ENCODE data around the gene NFKBIL1. TPM values are rescaled to one million over a fixed set of nuclear protein-coding genes. Genes with fewer than 3 reads are reported as not detected.
"Not testable (repeated sequence)": the region's sequence is repeated elsewhere in the genome, so short reads cannot be mapped to it uniquely, and the experiment has no call there.

NFKBIL1 gene
- total and polyA plus RNA-seq, 10 of the 15 experiments (the other 5 are each of a cell fraction or from before 2014, with no cell fraction given): 0.19 to 15.1 (median 7.0) TPM

GRCh38 chr6:31498748-31499147 lies 48.7 kb upstream of the NFKBIL1 start:
- ChIA-PET POLR2A (interaction anchor here (0.6 to 1.2 kb wide), 2 partner anchors 10 to 99 kb away, joined by 4 to 6 read pairs; no protein-coding TSS in a partner anchor), CTCF (interaction anchor here (0.5 to 7.0 kb wide), 2 partner anchors 42 to 190 kb away, joined by 3 to 100 read pairs; partner anchors contain the start of gene DDX39B), RAD21 (ENCODE audit: unreplicated experiment) (interaction anchor here (5.7 kb wide), 1 partner anchor 42 kb away, joined by 72 read pairs; the partner anchor contains the start of gene DDX39B), SMC1A (ENCODE audit: uncharacterized antibody, unreplicated experiment) (interaction anchor here (0.9 kb wide), 1 partner anchor 99 kb away, joined by 3 read pairs; no protein-coding TSS in a partner anchor)
- H3K36me3 ChIP-seq (ENCODE audit: control insufficient read depth in 2 of 2, insufficient read depth in 2 of 2, low read length in 1 of 2): no peaks in the 10 kb centered on the region
- H3K4me2 ChIP-seq (ENCODE audit: control insufficient read depth, insufficient read depth): peak overlapping the region; percentile 69; the same call in 1 of the 2 replicates
- H3K27me3 ChIP-seq (replicated peaks in 1 of 2; ENCODE audit: control insufficient read depth in 2 of 2, insufficient read depth in 2 of 2, low read length in 1 of 2): no peaks in the 10 kb centered on the region
- H2AFZ ChIP-seq (ENCODE audit: control insufficient read depth, low read depth, low read length): no peak overlapping the region
- peak overlapping the region; percentile 65 for H3K4me3 ChIP-seq
- DNase-seq (ENCODE audit: low read depth, low spot score) (no peak), FAIRE-seq (no peak), ATAC-seq (no peak)
- peaks cover 92% of the 10 kb centered on the region for H3K79me2 ChIP-seq (ENCODE audit: control insufficient read depth, insufficient read depth, low read length)
- no TSS peak for BruUV-seq (replicated peaks)
- TF ChIP-seq KLF5 (IDR thresholded peaks at IDR 0.05; ENCODE audit: partially characterized antibody) (no peak), SRF (IDR thresholded peaks at IDR 0.05; ENCODE audit: low read depth in 2 of 2, low read length in 2 of 2) (no peak), ZNF217 (IDR thresholded peaks at IDR 0.05) (no peak), SKIL (IDR thresholded peaks at IDR 0.05; ENCODE audit: low read depth, poor library complexity, severe bottlenecking) (no peak), PAX8 (IDR thresholded peaks at IDR 0.05) (no peak)
- intact Hi-C loops (cut with micrococcal nuclease; ENCODE audit: unreplicated experiment) (loop anchor here (5.0 kb wide), 1 partner anchor 119 kb away; the partner anchor contains the start of gene AIF1), in situ Hi-C loops (cut with MboI) (no loop called here)
- H3K27ac ChIP-seq (ENCODE audit: control insufficient read depth, insufficient read depth): no peak overlapping the region
- H3K9me3 ChIP-seq (replicated peaks; ENCODE audit: control insufficient read depth, insufficient read depth, low read length): no peaks in the 10 kb centered on the region
- no peaks in the 10 kb centered on the region for H4K20me1 ChIP-seq (ENCODE audit: control insufficient read depth, insufficient read depth)
- H3K9ac ChIP-seq (ENCODE audit: control insufficient read depth, insufficient read depth, low read length): peak overlapping the region; percentile 28; the same call in 1 of the 2 replicates
- H3K4me1 ChIP-seq (ENCODE audit: control insufficient read depth, insufficient read depth, low read length): 0 out of 2 replicates have a peak, but pooled peaks cover 2% of the 10 kb centered on the region
- 39% methylated on average over 21 of the region's 21 CpGs for WGBS (ENCODE audit: insufficient coverage, insufficient replicate concordance, low lambda C conversion rate, missing lambda C conversion rate)

- 100% methylated on average over 1 of the region's 2 CpGs for WGBS (ENCODE audit: insufficient coverage, insufficient replicate concordance, low lambda C conversion rate, missing lambda C conversion rate)
- H3K79me2 ChIP-seq (ENCODE audit: control insufficient read depth, insufficient read depth, low read length): peaks cover 91% of the 10 kb centered on the region
- H3K27ac ChIP-seq (ENCODE audit: control insufficient read depth, insufficient read depth); DNase-seq (ENCODE audit: low read depth, low spot score); H4K20me1 ChIP-seq (ENCODE audit: control insufficient read depth, insufficient read depth); CTCF ChIA-PET; H3K4me2 ChIP-seq (ENCODE audit: control insufficient read depth, insufficient read depth); ATAC-seq; SMC1A ChIA-PET (ENCODE audit: uncharacterized antibody, unreplicated experiment); in situ Hi-C loops (cut with MboI); BruUV-seq (replicated peaks); H2AFZ ChIP-seq (ENCODE audit: control insufficient read depth, low read depth, low read length); H3K9ac ChIP-seq (ENCODE audit: control insufficient read depth, insufficient read depth, low read length); H3K36me3 ChIP-seq (ENCODE audit: control insufficient read depth in 2 of 2, insufficient read depth in 2 of 2, low read length in 1 of 2); H3K4me3 ChIP-seq; H3K27me3 ChIP-seq (replicated peaks in 1 of 2; ENCODE audit: control insufficient read depth in 2 of 2, insufficient read depth in 2 of 2, low read length in 1 of 2); H3K9me3 ChIP-seq (replicated peaks; ENCODE audit: control insufficient read depth, insufficient read depth, low read length); H3K4me1 ChIP-seq (ENCODE audit: control insufficient read depth, insufficient read depth, low read length); FAIRE-seq: not testable (repeated sequence)
- RAD21 ChIA-PET (ENCODE audit: unreplicated experiment): interaction anchor here (0.6 kb wide), 1 partner anchor 237 kb away, joined by 3 read pairs; no protein-coding TSS in a partner anchor
- intact Hi-C loops (cut with micrococcal nuclease; ENCODE audit: unreplicated experiment): loop anchor here (5.0 kb wide), 1 partner anchor 118 kb away; the partner anchor contains the start of gene AIF1
- POLR2A ChIA-PET: interaction anchor here (0.6 kb wide), 1 partner anchor 98 kb away, joined by 4 read pairs; no protein-coding TSS in a partner anchor
Observed at GRCh38 chr6:31499648-31500047, 47.8 kb upstream of the NFKBIL1 start.
